Measurements from ENCODE around the gene SLC9B2. TPM values are rescaled to one million over a fixed set of nuclear protein-coding genes. Genes with fewer than 3 reads are reported as not detected.

Gene SLC9B2
- total and polyA plus RNA-seq, 4 experiments from 2014 or later = 15.9 to 19.7 (median 16.7) TPM

DNA sequence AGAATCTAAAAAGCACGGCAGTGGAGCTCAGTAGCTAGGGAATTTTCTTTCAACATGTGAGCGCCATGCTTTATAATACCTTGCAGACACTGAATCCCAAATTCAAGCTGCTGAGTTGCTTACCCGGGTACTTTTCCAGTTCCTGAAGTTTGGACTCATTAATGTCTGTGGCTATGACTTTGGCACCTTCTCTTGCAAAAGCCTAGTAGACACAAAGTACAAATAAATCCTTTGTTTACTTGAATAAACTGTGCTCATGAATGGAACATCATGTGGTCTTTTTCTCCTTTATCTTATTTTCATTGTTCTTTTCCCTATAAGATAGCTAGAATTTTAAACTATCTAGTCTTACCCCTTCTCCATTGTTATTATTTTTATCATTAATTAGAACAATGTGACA is 18.5 kb upstream of the SLC9B2 start:
- no peaks in the 10 kb centered on the region for H3K27me3 Mint-ChIP-seq
- H3K36me3 Mint-ChIP-seq = peaks cover 13 to 14% of the 10 kb centered on the region in 2 donors
- ChIA-PET CTCF (ENCODE audit: partially characterized antibody) (interaction anchor here (0.9 to 8.2 kb wide), 5 partner anchors 15 to 647 kb away, joined by 3 to 62 read pairs (median 5); no protein-coding TSS in a partner anchor), POLR2A (ENCODE audit: partially characterized antibody) (interaction anchor here (1.1 kb wide), 1 partner anchor 19 kb away, joined by 3 read pairs; the partner anchor contains the start of gene SLC9B2)
- H3K4me1 Mint-ChIP-seq = peaks cover 18 to 50% (median 35%) of the 10 kb centered on the region in 4 donors
- H3K4me3 Mint-ChIP-seq = no peak overlapping the region
- Histone ChIP-seq H3K36me3 (ENCODE audit: insufficient read depth, low read length) (no peaks in the 10 kb centered on the region), H3K4me3 (ENCODE audit: low read length in 2 of 2) (no peak overlapping the region), H3K27me3 (ENCODE audit: insufficient read depth, low read length) (no peaks in the 10 kb centered on the region), H3K27ac (ENCODE audit: low read depth, low read length) (no peak overlapping the region), H3K9me3 (ENCODE audit: control insufficient read depth in 1 of 2, low read length in 2 of 2) (no peaks in the 10 kb centered on the region), H3K4me1 (ENCODE audit: insufficient read depth, low read length) (peaks cover 26% of the 10 kb centered on the region)
- intact Hi-C loops (cut with micrococcal nuclease) = no loop called here
- no peak overlapping the region for H3K27ac Mint-ChIP-seq
- no peaks in the 10 kb centered on the region for H3K9me3 Mint-ChIP-seq
- DNase-seq = no peak

DNA sequence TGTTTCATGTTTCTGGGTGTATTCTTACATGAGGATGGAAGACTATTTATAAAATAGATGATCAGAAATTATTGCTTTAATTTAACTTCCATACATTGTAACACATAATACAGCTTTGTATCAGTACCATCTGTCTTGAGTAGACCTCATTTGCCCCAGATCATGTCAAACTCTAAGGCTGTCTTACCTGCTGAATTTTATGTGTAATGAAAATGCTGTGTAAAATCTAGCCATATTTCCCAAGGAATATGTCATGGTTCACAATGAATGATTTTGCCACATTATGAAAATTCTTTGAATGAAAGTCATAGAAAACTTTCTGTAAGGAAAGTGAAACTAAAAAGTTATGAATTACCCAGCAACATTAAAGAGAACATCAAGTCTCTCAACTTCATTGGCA is 15.7 kb upstream of the SLC9B2 start:
- no peaks in the 10 kb centered on the region for H3K9me3 Mint-ChIP-seq
- Histone ChIP-seq H3K36me3 (ENCODE audit: insufficient read depth, low read length) (no peaks in the 10 kb centered on the region), H3K4me1 (ENCODE audit: insufficient read depth, low read length) (peaks cover 12% of the 10 kb centered on the region), H3K9me3 (ENCODE audit: control insufficient read depth in 1 of 2, low read length in 2 of 2) (no peaks in the 10 kb centered on the region), H3K27me3 (ENCODE audit: insufficient read depth, low read length) (no peaks in the 10 kb centered on the region), H3K27ac (ENCODE audit: low read depth, low read length) (no peak overlapping the region), H3K4me3 (ENCODE audit: low read length in 2 of 2) (no peak overlapping the region)
- peaks cover 32 to 33% of the 10 kb centered on the region in 2 donors for H3K36me3 Mint-ChIP-seq
- H3K4me3 Mint-ChIP-seq = no peak overlapping the region
- POLR2A ChIA-PET (ENCODE audit: partially characterized antibody) = interaction anchor here (1.1 to 1.7 kb wide), 3 partner anchors 15 to 72 kb away, joined by 3 to 6 read pairs (median 3); partner anchors contain the start of gene SLC9B2
- peak overlapping the region in 3 of 7 donors; percentile 41 to 60 (median 57) for H3K27ac Mint-ChIP-seq
- peaks cover 6 to 26% (median 13%) of the 10 kb centered on the region in 4 donors for H3K4me1 Mint-ChIP-seq
- CTCF ChIA-PET (ENCODE audit: partially characterized antibody) = interaction anchor here (0.9 to 8.2 kb wide), 21 partner anchors 8 to 797 kb away, joined by 3 to 62 read pairs (median 4); partner anchors contain the start of genes BDH2, SLC9B1 and SLC9B2
- DNase-seq = no peak
- intact Hi-C loops (cut with micrococcal nuclease) = no loop called here
- H3K27me3 Mint-ChIP-seq = no peaks in the 10 kb centered on the region

- Mint-ChIP-seq H3K36me3 (peaks cover 38 to 39% of the 10 kb centered on the region in 2 donors), H3K27ac (peak overlapping the region in 3 of 7 donors; percentile 37 to 73 (median 60)), H3K27me3 (no peaks in the 10 kb centered on the region), H3K4me3 (no peak overlapping the region), H3K9me3 (no peaks in the 10 kb centered on the region), H3K4me1 (peaks cover 6 to 20% (median 10%) of the 10 kb centered on the region in 4 donors)
- CTCF ChIA-PET (ENCODE audit: partially characterized antibody) = interaction anchor here (0.7 to 8.2 kb wide), 28 partner anchors 9 to 796 kb away, joined by 3 to 62 read pairs (median 4); partner anchors contain the start of genes BDH2, SLC9B1 and SLC9B2
- Histone ChIP-seq H3K9me3 (ENCODE audit: control insufficient read depth in 1 of 2, low read length in 2 of 2) (no peaks in the 10 kb centered on the region), H3K4me3 (ENCODE audit: low read length in 2 of 2) (no peak overlapping the region), H3K36me3 (ENCODE audit: insufficient read depth, low read length) (no peaks in the 10 kb centered on the region), H3K4me1 (ENCODE audit: insufficient read depth, low read length) (peaks cover 12% of the 10 kb centered on the region), H3K27ac (ENCODE audit: low read depth, low read length) (no peak overlapping the region), H3K27me3 (ENCODE audit: insufficient read depth, low read length) (no peaks in the 10 kb centered on the region)
- intact Hi-C loops (cut with micrococcal nuclease) = loop anchor here (1.0 to 2.0 kb wide), 4 partner anchors 15 to 747 kb away; partner anchors contain the start of genes SLC39A8 and SLC9B2
- DNase-seq = peak; percentile 51 to 66 (median 59)
- POLR2A ChIA-PET (ENCODE audit: partially characterized antibody) = interaction anchor here (0.9 to 1.7 kb wide), 4 partner anchors 15 to 264 kb away, joined by 3 to 6 read pairs (median 3); partner anchors contain the start of genes SLC9B2 and UBE2D3
Observed at GRCh38 chr4:103091601-103092223, 15.2 kb upstream of the SLC9B2 start.

GRCh38 chr4:103089481-103089880 is 12.9 kb upstream of the SLC9B2 start:
- POLR2A ChIA-PET (ENCODE audit: partially characterized antibody) = no interaction called here
- Mint-ChIP-seq H3K4me3 (no peak overlapping the region), H3K36me3 (peaks cover 50 to 53% of the 10 kb centered on the region in 2 donors), H3K27ac (no peak overlapping the region), H3K9me3 (no peaks in the 10 kb centered on the region), H3K4me1 (peaks cover 6 to 19% (median 9%) of the 10 kb centered on the region in 4 donors), H3K27me3 (no peaks in the 10 kb centered on the region)
- CTCF ChIA-PET (ENCODE audit: partially characterized antibody) = interaction anchor here (1.4 to 8.2 kb wide), 6 partner anchors 9 to 659 kb away, joined by 3 to 62 read pairs (median 30); partner anchors contain the start of genes BDH2 and SLC9B2
- Histone ChIP-seq H3K9me3 (ENCODE audit: control insufficient read depth in 1 of 2, low read length in 2 of 2) (no peaks in the 10 kb centered on the region), H3K27ac (ENCODE audit: low read depth, low read length) (no peak overlapping the region), H3K27me3 (ENCODE audit: insufficient read depth, low read length) (no peaks in the 10 kb centered on the region), H3K4me1 (ENCODE audit: insufficient read depth, low read length) (peaks cover 12% of the 10 kb centered on the region), H3K4me3 (ENCODE audit: low read length in 2 of 2) (no peak overlapping the region), H3K36me3 (ENCODE audit: insufficient read depth, low read length) (no peaks in the 10 kb centered on the region)
- intact Hi-C loops (cut with micrococcal nuclease) = no loop called here
- DNase-seq = no peak

DNA sequence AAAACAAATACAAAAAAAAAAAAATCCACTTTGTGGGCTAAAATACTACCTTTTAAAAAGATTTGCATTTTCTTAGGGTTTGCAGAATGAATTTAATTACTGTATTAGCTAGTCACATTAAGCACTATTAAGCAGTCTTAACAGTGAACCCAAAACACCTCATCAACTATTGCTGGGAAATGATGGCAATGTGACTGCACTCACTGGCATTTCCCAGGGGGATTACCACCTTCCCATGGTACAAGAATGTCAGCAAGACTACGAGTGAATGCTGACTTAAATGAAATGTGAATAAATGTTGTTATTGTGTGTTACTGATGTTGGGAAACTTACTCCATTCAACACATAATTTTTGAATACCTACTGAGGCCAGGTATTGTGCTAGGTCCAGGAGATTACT is 10.0 kb upstream of the SLC9B2 start:
- intact Hi-C loops (cut with micrococcal nuclease) = no loop called here
- CTCF ChIA-PET (ENCODE audit: partially characterized antibody) = no interaction called here

GRCh38 chr4:103085555-103086196 is 9.1 kb upstream of the SLC9B2 start:
- Mint-ChIP-seq H3K27me3 (no peaks in the 10 kb centered on the region), H3K9me3 (no peaks in the 10 kb centered on the region), H3K4me1 (no peaks in the 10 kb centered on the region), H3K27ac (no peak overlapping the region), H3K4me3 (no peak overlapping the region), H3K36me3 (peaks cover 55 to 58% of the 10 kb centered on the region in 2 donors)
- CTCF ChIA-PET (ENCODE audit: partially characterized antibody) = interaction anchor here (0.6 kb wide), 1 partner anchor 9 kb away, joined by 3 read pairs; the partner anchor contains the start of gene SLC9B2
- no peak overlapping the region for H3K4me3 ChIP-seq (ENCODE audit: low read length in 2 of 2)
- H3K27me3 ChIP-seq (ENCODE audit: insufficient read depth, low read length) = no peaks in the 10 kb centered on the region
- no peaks in the 10 kb centered on the region for H3K4me1 ChIP-seq (ENCODE audit: insufficient read depth, low read length)
- no peak for DNase-seq
- no peaks in the 10 kb centered on the region for H3K9me3 ChIP-seq (ENCODE audit: control insufficient read depth in 1 of 2, low read length in 2 of 2)
- no peaks in the 10 kb centered on the region for H3K36me3 ChIP-seq (ENCODE audit: insufficient read depth, low read length)
- intact Hi-C loops (cut with micrococcal nuclease) = no loop called here
- H3K27ac ChIP-seq (ENCODE audit: low read depth, low read length) = no peak overlapping the region
- POLR2A ChIA-PET (ENCODE audit: partially characterized antibody) = no interaction called here

More for the DNA sequence above, 10.0 kb upstream of the SLC9B2 start:
- no peak overlapping the region for H3K4me3 ChIP-seq (ENCODE audit: low read length in 2 of 2)
- no peaks in the 10 kb centered on the region for H3K9me3 Mint-ChIP-seq
- H3K27me3 ChIP-seq (ENCODE audit: insufficient read depth, low read length) = no peaks in the 10 kb centered on the region
- no peaks in the 10 kb centered on the region for H3K27me3 Mint-ChIP-seq
- H3K4me1 ChIP-seq (ENCODE audit: insufficient read depth, low read length) = no peaks in the 10 kb centered on the region
- POLR2A ChIA-PET (ENCODE audit: partially characterized antibody) = interaction anchor here (0.7 kb wide), 1 partner anchor 459 kb away, joined by 3 read pairs; no protein-coding TSS in a partner anchor
- no peak overlapping the region for H3K27ac ChIP-seq (ENCODE audit: low read depth, low read length)
- no peak overlapping the region for H3K4me3 Mint-ChIP-seq
- no peaks in the 10 kb centered on the region for H3K36me3 ChIP-seq (ENCODE audit: insufficient read depth, low read length)
- H3K27ac Mint-ChIP-seq = peak overlapping the region in 1 of 7 donors; percentile 60
- DNase-seq = no peak
- H3K4me1 Mint-ChIP-seq = peaks cover 0 to 3% (median under 1%) of the 10 kb centered on the region in 4 donors
- no peaks in the 10 kb centered on the region for H3K9me3 ChIP-seq (ENCODE audit: control insufficient read depth in 1 of 2, low read length in 2 of 2)
- peaks cover 54 to 59% of the 10 kb centered on the region in 2 donors for H3K36me3 Mint-ChIP-seq
